RKO (cell line): ENCODE measurements around the gene ARHGAP8.
"Not testable (repeated sequence)": the region's sequence is repeated elsewhere in the genome, so short reads cannot be mapped to it uniquely, and the experiment has no call there.

ENCODE experiments used
- DNase-seq: peaks from one replicate; pipeline ENCODE4 v3.0.0-alpha.2; 2016; ENCODE audit warnings: low spot score

Gene ARHGAP8

GRCh38 chr22:44773082-44773481 lies 20.7 kb downstream of the ARHGAP8 start:
- no peak for DNase-seq

- no peak for DNase-seq
Observed at GRCh38 chr22:44775862-44776261, 23.5 kb downstream of the ARHGAP8 start.

- DNase-seq: no peak
Observed at GRCh38 chr22:44776605-44777363, 24.4 kb downstream of the ARHGAP8 start.

GRCh38 chr22:44777364-44777755 lies 25.0 kb downstream of the ARHGAP8 start:
- DNase-seq: no peak

- DNase-seq: no peak
Observed at GRCh38 chr22:44780876-44781449, 28.6 kb downstream of the ARHGAP8 start.

GRCh38 chr22:44782363-44782963 lies 30.1 kb downstream of the ARHGAP8 start:
- DNase-seq: no peak

GRCh38 chr22:44783091-44783490 lies 30.7 kb downstream of the ARHGAP8 start:
- no peak for DNase-seq

- no peak for DNase-seq
Observed at GRCh38 chr22:44783581-44783980, 31.2 kb downstream of the ARHGAP8 start.

GRCh38 chr22:44786136-44786535 lies 33.8 kb downstream of the ARHGAP8 start:
- no peak for DNase-seq

GRCh38 chr22:44786610-44787009 lies 34.2 kb downstream of the ARHGAP8 start:
- DNase-seq: no peak

GRCh38 chr22:44787832-44788231 lies 35.5 kb downstream of the ARHGAP8 start:
- DNase-seq: no peak

- no peak for DNase-seq
Observed at GRCh38 chr22:44793106-44793505, 40.7 kb downstream of the ARHGAP8 start.

- DNase-seq: no peak
Observed at GRCh38 chr22:44793506-44794172, 41.3 kb downstream of the ARHGAP8 start.

- DNase-seq: no peak
Observed at GRCh38 chr22:44795701-44796630, 43.6 kb downstream of the ARHGAP8 start.

- DNase-seq: no peak
Observed at GRCh38 chr22:44797181-44797725, 44.9 kb downstream of the ARHGAP8 start.

- no peak for DNase-seq
Observed at GRCh38 chr22:44799077-44799945, 46.9 kb downstream of the ARHGAP8 start.

- not testable (repeated sequence) for DNase-seq
Observed at GRCh38 chr22:44799946-44800634, 47.7 kb downstream of the ARHGAP8 start.

- DNase-seq: no peak
Observed at GRCh38 chr22:44801476-44801875, 49.1 kb downstream of the ARHGAP8 start.

- DNase-seq: no peak
Observed at GRCh38 chr22:44802071-44802700, 49.8 kb downstream of the ARHGAP8 start.
